ENCODE data around the gene RGS18. TPM values are rescaled to one million over a fixed set of nuclear protein-coding genes. Genes with fewer than 3 reads are reported as not detected.
"Not testable (repeated sequence)": the region's sequence is repeated elsewhere in the genome, so short reads cannot be mapped to it uniquely, and the experiment has no call there.

The RGS18 gene
- total RNA-seq, 1 donor from 2014 or later, result 0.71 TPM

DNA sequence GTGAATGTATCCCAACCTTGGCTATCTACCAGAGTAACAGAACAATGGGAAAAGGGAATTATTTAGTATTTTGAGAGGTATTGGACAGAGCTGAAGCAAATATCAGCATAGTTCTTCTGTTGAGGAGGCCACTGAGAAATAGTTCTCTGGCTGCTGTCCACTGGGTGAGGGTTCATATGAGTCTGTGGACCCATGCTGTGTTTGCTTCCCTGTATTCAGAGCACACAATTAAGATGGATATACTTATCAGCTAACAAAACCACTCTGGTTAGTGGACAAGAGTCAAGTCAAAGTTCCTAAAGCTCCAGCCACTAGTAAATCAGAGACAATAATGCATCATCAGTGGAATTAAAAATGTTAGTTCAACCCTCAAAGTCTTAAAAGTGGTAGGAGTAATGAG lies 66.1 kb downstream of the RGS18 start:
- Histone ChIP-seq H3K4me3 (no peak overlapping the region), H3K27ac (replicated peaks) (no peak overlapping the region), H3K36me3 (no peaks in the 10 kb centered on the region), H3K9me3 (replicated peaks) (peaks cover 13% of the 10 kb centered on the region), H3K4me1 (no peaks in the 10 kb centered on the region), H3K27me3 (ENCODE audit: low read depth) (no peaks in the 10 kb centered on the region)
- intact Hi-C loops (cut with micrococcal nuclease), result no loop called here
- no peak for TF ChIP-seq CTCF (IDR thresholded peaks at IDR 0.05; ENCODE audit: borderline replicate concordance)
- no peak for DNase-seq

GRCh38 chr1:192224846-192225245 lies 66.6 kb downstream of the RGS18 start:
- Histone ChIP-seq H3K4me3 (no peak overlapping the region), H3K36me3 (no peaks in the 10 kb centered on the region), H3K4me1 (no peaks in the 10 kb centered on the region), H3K27me3 (ENCODE audit: low read depth) (no peaks in the 10 kb centered on the region), H3K27ac (replicated peaks) (no peak overlapping the region), H3K9me3 (replicated peaks) (peaks cover 13% of the 10 kb centered on the region)
- no peak for TF ChIP-seq CTCF (IDR thresholded peaks at IDR 0.05; ENCODE audit: borderline replicate concordance)
- intact Hi-C loops (cut with micrococcal nuclease), result no loop called here
- DNase-seq, result no peak

DNA sequence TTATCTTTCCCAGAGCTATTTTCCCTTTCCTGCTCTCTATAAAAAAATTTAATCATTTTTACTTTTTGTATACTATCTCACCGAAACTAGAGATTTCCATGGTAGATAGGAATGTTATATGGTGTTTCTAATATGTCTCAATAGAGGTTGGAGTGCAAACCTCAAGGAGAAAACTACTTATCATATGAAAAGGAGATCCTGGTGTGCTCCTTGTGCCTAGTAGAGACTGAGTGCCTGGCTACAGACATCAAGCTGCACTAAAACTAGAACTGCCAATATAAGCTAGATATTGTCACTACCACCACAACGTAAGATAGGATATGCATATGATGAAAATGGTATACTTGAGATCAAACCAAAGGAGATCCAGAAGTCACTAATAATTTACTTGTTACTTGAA lies 67.0 kb downstream of the RGS18 start:
- Histone ChIP-seq H3K27me3 (ENCODE audit: low read depth) (no peaks in the 10 kb centered on the region), H3K9me3 (replicated peaks) (peaks cover 13% of the 10 kb centered on the region), H3K36me3 (no peaks in the 10 kb centered on the region), H3K27ac (replicated peaks) (no peak overlapping the region), H3K4me3 (no peak overlapping the region), H3K4me1 (no peaks in the 10 kb centered on the region)
- intact Hi-C loops (cut with micrococcal nuclease), result no loop called here
- TF ChIP-seq CTCF (IDR thresholded peaks at IDR 0.05; ENCODE audit: borderline replicate concordance), result no peak
- no peak for DNase-seq

GRCh38 chr1:192225703-192226102 lies 67.4 kb downstream of the RGS18 start:
- H3K36me3 ChIP-seq, result no peaks in the 10 kb centered on the region
- H3K27ac ChIP-seq (replicated peaks), result no peak overlapping the region

DNA sequence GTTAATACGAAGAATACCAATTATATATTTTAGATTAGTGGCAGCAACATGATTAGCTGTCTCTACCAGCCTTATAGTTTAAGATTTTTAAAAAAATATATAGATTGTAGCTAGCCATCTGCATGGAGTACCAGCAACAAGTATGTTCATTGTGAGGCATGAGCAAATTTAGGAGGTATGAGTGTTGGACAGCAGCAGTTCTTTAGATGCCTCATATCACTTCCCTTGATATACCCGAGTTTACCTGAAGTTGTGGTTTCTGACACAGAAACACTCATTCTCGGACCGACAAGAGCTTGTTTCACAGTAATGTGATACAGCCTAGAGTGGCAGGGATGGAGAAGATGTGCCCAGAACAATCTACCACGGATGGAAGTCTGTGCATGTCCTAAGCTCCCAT lies 69.1 kb downstream of the RGS18 start:
- no peak for TF ChIP-seq CTCF (IDR thresholded peaks at IDR 0.05; ENCODE audit: borderline replicate concordance)

More at GRCh38 chr1:192225703-192226102, 67.4 kb downstream of the RGS18 start:
- intact Hi-C loops (cut with micrococcal nuclease), result no loop called here
- H3K9me3 ChIP-seq (replicated peaks), result peaks cover 11% of the 10 kb centered on the region
- DNase-seq, result no peak
- no peak for TF ChIP-seq CTCF (IDR thresholded peaks at IDR 0.05; ENCODE audit: borderline replicate concordance)
- no peaks in the 10 kb centered on the region for H3K27me3 ChIP-seq (ENCODE audit: low read depth)
- H3K4me1 ChIP-seq, result no peaks in the 10 kb centered on the region
- no peak overlapping the region for H3K4me3 ChIP-seq

DNA sequence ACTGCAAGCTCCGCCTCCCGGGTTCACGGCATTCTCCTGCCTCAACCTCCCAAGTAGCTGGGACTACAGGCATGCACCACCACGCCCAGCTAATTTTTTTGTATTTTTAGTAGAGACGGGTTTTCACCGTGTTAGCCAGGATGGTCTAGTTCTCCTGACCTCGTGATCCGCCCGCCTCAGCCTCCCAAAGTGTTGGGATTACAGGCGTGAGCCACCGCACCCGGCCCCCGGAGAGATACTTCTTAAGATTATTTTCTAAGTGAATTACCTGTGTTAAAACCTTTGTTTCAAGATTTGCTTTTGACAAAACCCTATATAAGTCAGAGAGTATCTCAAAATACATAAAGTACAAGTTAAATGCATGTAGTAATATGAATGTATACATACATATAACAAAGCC lies 69.7 kb downstream of the RGS18 start:
- intact Hi-C loops (cut with micrococcal nuclease); H3K27me3 ChIP-seq (ENCODE audit: low read depth); DNase-seq: not testable (repeated sequence)

More for the DNA sequence above, 69.1 kb downstream of the RGS18 start:
- Histone ChIP-seq H3K9me3 (replicated peaks) (no peaks in the 10 kb centered on the region), H3K36me3 (no peaks in the 10 kb centered on the region), H3K27ac (replicated peaks) (no peak overlapping the region), H3K4me3 (no peak overlapping the region), H3K27me3 (ENCODE audit: low read depth) (no peaks in the 10 kb centered on the region), H3K4me1 (no peaks in the 10 kb centered on the region)
- intact Hi-C loops (cut with micrococcal nuclease), result no loop called here
- no peak for DNase-seq

More for the DNA sequence above, 69.7 kb downstream of the RGS18 start:
- not testable (repeated sequence) for H3K27ac ChIP-seq (replicated peaks); H3K36me3 ChIP-seq; H3K4me3 ChIP-seq; H3K4me1 ChIP-seq; H3K9me3 ChIP-seq (replicated peaks)

All from left ventricle myocardium inferior (tissue), 1 donor.